Panc1 (cell line): ENCODE results near the gene CACNA1E.

Experiments
- POLR2AphosphoS5 ChIP-seq: IDR thresholded peaks from 2 replicates; pipeline ENCODE4 v1.6.1; 2012; ENCODE audit warnings: mild to moderate bottlenecking, low read depth, low read length, moderate library complexity
- SIN3A ChIP-seq: IDR thresholded peaks from 2 replicates; pipeline ENCODE4 v1.6.1; 2012; ENCODE audit warnings: low read depth, mild to moderate bottlenecking, low read length, moderate library complexity, borderline replicate concordance; ENCODE audit not compliant: insufficient read depth
- TCF7L2 ChIP-seq: IDR thresholded peaks from 2 replicates; pipeline ENCODE4 v1.6.1; 2011; ENCODE audit warnings: mild to moderate bottlenecking, low read depth, low read length, inconsistent platforms
- TF ChIP-seq, protein P1 (sequence below), 2 experiments: IDR thresholded peaks; 2 replicates each; pipeline ENCODE4 v1.6.1; 2011 to 2012; ENCODE audit warnings: low read depth in 2 of 2, control low read depth in 1 of 2, low read length in 1 of 2, mild to moderate bottlenecking in 1 of 2, moderate library complexity in 1 of 2; ENCODE audit not compliant: insufficient read depth in 1 of 2
- TF ChIP-seq, protein P2 (sequence below): fragments of 450-650 bp; IDR thresholded peaks from 2 replicates; pipeline ENCODE4 v1.5.1; 2017; ENCODE audit warnings: mild to moderate bottlenecking

DNA sequence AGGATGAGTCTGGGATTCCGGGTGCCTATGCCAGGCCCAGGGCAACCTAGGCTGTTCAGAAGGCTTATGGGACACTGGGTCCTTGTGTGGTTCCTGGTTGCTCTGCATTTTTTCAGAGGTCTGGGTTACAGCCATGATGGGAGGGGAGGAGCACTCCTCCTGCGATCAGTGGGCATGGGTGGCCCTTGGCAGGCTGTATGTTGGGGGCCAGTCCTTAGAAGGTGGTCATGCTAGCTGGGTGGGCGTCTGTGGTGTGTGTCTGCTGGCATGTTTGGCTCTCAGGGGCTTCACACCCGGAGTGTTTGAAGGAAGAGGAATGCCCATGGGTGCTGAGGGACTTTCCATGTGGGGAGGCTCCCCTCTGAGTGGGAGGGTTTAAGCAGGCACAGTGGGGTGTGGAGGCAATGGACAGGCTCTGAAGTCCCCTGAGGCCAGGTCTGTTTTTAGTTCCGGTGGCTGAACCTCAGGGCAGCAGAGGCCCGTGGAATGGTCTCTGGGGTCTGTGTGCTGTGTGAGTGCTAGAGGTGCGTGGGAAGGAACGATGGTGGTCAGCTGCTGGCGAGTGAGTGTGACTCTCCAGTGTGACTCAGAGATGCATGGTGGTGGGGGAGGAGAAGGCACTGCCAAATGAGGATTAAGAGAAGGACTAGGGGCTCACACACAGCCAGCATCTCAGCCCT, 25.3 kb downstream of the CACNA1E start:
- TF ChIP-seq, protein P1, sequence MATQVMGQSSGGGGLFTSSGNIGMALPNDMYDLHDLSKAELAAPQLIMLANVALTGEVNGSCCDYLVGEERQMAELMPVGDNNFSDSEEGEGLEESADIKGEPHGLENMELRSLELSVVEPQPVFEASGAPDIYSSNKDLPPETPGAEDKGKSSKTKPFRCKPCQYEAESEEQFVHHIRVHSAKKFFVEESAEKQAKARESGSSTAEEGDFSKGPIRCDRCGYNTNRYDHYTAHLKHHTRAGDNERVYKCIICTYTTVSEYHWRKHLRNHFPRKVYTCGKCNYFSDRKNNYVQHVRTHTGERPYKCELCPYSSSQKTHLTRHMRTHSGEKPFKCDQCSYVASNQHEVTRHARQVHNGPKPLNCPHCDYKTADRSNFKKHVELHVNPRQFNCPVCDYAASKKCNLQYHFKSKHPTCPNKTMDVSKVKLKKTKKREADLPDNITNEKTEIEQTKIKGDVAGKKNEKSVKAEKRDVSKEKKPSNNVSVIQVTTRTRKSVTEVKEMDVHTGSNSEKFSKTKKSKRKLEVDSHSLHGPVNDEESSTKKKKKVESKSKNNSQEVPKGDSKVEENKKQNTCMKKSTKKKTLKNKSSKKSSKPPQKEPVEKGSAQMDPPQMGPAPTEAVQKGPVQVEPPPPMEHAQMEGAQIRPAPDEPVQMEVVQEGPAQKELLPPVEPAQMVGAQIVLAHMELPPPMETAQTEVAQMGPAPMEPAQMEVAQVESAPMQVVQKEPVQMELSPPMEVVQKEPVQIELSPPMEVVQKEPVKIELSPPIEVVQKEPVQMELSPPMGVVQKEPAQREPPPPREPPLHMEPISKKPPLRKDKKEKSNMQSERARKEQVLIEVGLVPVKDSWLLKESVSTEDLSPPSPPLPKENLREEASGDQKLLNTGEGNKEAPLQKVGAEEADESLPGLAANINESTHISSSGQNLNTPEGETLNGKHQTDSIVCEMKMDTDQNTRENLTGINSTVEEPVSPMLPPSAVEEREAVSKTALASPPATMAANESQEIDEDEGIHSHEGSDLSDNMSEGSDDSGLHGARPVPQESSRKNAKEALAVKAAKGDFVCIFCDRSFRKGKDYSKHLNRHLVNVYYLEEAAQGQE (IDR thresholded peaks at IDR 0.05; ENCODE audit: insufficient read depth in 1 of 2, low read depth in 2 of 2, low read length in 1 of 2): no peak
- TF ChIP-seq, protein P2, sequence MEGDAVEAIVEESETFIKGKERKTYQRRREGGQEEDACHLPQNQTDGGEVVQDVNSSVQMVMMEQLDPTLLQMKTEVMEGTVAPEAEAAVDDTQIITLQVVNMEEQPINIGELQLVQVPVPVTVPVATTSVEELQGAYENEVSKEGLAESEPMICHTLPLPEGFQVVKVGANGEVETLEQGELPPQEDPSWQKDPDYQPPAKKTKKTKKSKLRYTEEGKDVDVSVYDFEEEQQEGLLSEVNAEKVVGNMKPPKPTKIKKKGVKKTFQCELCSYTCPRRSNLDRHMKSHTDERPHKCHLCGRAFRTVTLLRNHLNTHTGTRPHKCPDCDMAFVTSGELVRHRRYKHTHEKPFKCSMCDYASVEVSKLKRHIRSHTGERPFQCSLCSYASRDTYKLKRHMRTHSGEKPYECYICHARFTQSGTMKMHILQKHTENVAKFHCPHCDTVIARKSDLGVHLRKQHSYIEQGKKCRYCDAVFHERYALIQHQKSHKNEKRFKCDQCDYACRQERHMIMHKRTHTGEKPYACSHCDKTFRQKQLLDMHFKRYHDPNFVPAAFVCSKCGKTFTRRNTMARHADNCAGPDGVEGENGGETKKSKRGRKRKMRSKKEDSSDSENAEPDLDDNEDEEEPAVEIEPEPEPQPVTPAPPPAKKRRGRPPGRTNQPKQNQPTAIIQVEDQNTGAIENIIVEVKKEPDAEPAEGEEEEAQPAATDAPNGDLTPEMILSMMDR: no peak
- TF ChIP-seq POLR2AphosphoS5 (no peak), SIN3A (no peak), TCF7L2 (no peak)
